K562 (cell line): ENCODE results near the gene PES1.

Experiments
- NRF1 ChIP-seq, 2 experiments: fragments of 450-650 bp; IDR thresholded peaks in 1 of 2; conservative IDR thresholded peaks in 1 of 2; 2 replicates each; pipeline ENCODE4 v1.6.1; 2014; ENCODE audit warnings: mild to moderate bottlenecking in 2 of 2
- TF ChIP-seq, protein P1 (sequence below), 3 experiments: IDR thresholded peaks in 2 of 3; conservative IDR thresholded peaks in 1 of 3; 2 replicates each; pipeline ENCODE4 v1.5.1; 2011 to 2012; ENCODE audit warnings: low read length in 3 of 3, mild to moderate bottlenecking in 3 of 3, control low read depth in 2 of 3, improper control_type of control experiment in 1 of 3, inconsistent platforms in 1 of 3, low read depth in 1 of 3, mixed read lengths in 1 of 3, moderate library complexity in 1 of 3; ENCODE audit not compliant: insufficient read depth in 2 of 3
- TF ChIP-seq, protein P2 (sequence below), 2 experiments: fragments of 450-650 bp; formaldehyde crosslinking in 1 of 2; IDR thresholded peaks; 2 replicates each; pipeline versions ENCODE4 v1.4.0 to v1.6.1; 2014 to 2020; ENCODE audit warnings: mild to moderate bottlenecking in 2 of 2, borderline replicate concordance in 1 of 2, low read depth in 1 of 2
- TF ChIP-seq, protein P3 (sequence below): sonication (generic); formaldehyde crosslinking; IDR thresholded peaks from 2 replicates; pipeline ENCODE4 v1.9.0; 2022; ENCODE audit warnings: mild to moderate bottlenecking, missing genetic modification reagents

DNA sequence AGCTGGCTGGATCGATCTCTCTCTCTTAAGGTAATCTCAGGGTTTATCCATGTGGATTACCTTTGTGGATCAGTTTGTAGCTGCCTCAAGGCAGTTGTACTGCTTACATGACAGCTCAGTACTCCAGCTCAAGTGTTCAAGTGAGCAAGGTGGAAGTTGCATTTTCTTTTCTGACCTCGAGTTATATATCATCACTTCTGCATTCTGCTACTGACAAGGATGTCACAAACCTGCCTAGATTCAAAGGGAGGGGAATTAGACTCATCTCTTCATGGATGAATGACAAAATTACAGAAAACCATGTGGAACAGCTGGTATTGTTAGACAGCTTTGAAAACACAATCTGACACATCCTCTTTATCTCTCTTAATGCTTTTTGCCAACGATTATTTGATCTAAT is 9.2 kb upstream of the PES1 start:
- TF ChIP-seq NRF1 (conservative IDR thresholded peaks at IDR 0.05 in 1 of 2, IDR thresholded peaks at IDR 0.05 in 1 of 2) = no peak
- TF ChIP-seq, protein P1, sequence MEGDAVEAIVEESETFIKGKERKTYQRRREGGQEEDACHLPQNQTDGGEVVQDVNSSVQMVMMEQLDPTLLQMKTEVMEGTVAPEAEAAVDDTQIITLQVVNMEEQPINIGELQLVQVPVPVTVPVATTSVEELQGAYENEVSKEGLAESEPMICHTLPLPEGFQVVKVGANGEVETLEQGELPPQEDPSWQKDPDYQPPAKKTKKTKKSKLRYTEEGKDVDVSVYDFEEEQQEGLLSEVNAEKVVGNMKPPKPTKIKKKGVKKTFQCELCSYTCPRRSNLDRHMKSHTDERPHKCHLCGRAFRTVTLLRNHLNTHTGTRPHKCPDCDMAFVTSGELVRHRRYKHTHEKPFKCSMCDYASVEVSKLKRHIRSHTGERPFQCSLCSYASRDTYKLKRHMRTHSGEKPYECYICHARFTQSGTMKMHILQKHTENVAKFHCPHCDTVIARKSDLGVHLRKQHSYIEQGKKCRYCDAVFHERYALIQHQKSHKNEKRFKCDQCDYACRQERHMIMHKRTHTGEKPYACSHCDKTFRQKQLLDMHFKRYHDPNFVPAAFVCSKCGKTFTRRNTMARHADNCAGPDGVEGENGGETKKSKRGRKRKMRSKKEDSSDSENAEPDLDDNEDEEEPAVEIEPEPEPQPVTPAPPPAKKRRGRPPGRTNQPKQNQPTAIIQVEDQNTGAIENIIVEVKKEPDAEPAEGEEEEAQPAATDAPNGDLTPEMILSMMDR (IDR thresholded peaks at IDR 0.05 in 2 of 3, conservative IDR thresholded peaks at IDR 0.05 in 1 of 3; ENCODE audit: insufficient read depth in 2 of 3, low read depth in 1 of 3, low read length in 3 of 3) = no peak
- TF ChIP-seq, protein P2, sequence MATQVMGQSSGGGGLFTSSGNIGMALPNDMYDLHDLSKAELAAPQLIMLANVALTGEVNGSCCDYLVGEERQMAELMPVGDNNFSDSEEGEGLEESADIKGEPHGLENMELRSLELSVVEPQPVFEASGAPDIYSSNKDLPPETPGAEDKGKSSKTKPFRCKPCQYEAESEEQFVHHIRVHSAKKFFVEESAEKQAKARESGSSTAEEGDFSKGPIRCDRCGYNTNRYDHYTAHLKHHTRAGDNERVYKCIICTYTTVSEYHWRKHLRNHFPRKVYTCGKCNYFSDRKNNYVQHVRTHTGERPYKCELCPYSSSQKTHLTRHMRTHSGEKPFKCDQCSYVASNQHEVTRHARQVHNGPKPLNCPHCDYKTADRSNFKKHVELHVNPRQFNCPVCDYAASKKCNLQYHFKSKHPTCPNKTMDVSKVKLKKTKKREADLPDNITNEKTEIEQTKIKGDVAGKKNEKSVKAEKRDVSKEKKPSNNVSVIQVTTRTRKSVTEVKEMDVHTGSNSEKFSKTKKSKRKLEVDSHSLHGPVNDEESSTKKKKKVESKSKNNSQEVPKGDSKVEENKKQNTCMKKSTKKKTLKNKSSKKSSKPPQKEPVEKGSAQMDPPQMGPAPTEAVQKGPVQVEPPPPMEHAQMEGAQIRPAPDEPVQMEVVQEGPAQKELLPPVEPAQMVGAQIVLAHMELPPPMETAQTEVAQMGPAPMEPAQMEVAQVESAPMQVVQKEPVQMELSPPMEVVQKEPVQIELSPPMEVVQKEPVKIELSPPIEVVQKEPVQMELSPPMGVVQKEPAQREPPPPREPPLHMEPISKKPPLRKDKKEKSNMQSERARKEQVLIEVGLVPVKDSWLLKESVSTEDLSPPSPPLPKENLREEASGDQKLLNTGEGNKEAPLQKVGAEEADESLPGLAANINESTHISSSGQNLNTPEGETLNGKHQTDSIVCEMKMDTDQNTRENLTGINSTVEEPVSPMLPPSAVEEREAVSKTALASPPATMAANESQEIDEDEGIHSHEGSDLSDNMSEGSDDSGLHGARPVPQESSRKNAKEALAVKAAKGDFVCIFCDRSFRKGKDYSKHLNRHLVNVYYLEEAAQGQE (IDR thresholded peaks at IDR 0.05; ENCODE audit: borderline replicate concordance) = no peak
- TF ChIP-seq, protein P2 (CRISPR knock-in tag; IDR thresholded peaks at IDR 0.05; ENCODE audit: low read depth) = no peak
- TF ChIP-seq, protein P3, sequence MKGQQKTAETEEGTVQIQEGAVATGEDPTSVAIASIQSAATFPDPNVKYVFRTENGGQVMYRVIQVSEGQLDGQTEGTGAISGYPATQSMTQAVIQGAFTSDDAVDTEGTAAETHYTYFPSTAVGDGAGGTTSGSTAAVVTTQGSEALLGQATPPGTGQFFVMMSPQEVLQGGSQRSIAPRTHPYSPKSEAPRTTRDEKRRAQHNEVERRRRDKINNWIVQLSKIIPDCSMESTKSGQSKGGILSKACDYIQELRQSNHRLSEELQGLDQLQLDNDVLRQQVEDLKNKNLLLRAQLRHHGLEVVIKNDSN (CRISPR knock-in tag) = no peak
